HK-2 (cell line): ENCODE data around the gene CLMN.
A peak's percentile ranks its signal among the peaks of the same experiment; 100 is the strongest.

ENCODE experiments used
- DNase-seq: peaks from one replicate; pipeline ENCODE4 v3.0.0-alpha.2; 2018; ENCODE audit not compliant: unreplicated experiment

Gene CLMN

GRCh38 chr14:95242870-95243269, 76.8 kb downstream of the CLMN start:
- DNase-seq: no peak

- DNase-seq: no peak
These were observed 78.6 kb downstream of the CLMN start for GRCh38 chr14:95240859-95241813.

GRCh38 chr14:95238487-95239298, 81.0 kb downstream of the CLMN start:
- DNase-seq: no peak

- no peak for DNase-seq
These were observed 81.8 kb downstream of the CLMN start for GRCh38 chr14:95237958-95238340.

- DNase-seq: no peak
These were observed 82.4 kb downstream of the CLMN start for GRCh38 chr14:95237121-95237957.

- DNase-seq: no peak
These were observed 83.5 kb downstream of the CLMN start for GRCh38 chr14:95236221-95236620.

- DNase-seq: no peak
These were observed 83.9 kb downstream of the CLMN start for GRCh38 chr14:95235767-95236166.

GRCh38 chr14:95235351-95235750, 84.4 kb downstream of the CLMN start:
- no peak for DNase-seq

- no peak for DNase-seq
These were observed 85.3 kb downstream of the CLMN start for GRCh38 chr14:95234426-95234825.

GRCh38 chr14:95233702-95234241, 85.9 kb downstream of the CLMN start:
- DNase-seq: no peak

GRCh38 chr14:95232894-95233584, 86.7 kb downstream of the CLMN start:
- DNase-seq: no peak

- DNase-seq: no peak
These were observed 87.6 kb downstream of the CLMN start for GRCh38 chr14:95231966-95232633.

- DNase-seq: no peak
These were observed 90.0 kb downstream of the CLMN start for GRCh38 chr14:95229749-95230148.

- DNase-seq: no peak
These were observed 91.5 kb downstream of the CLMN start for GRCh38 chr14:95228240-95228639.

GRCh38 chr14:95227279-95227860, 92.3 kb downstream of the CLMN start:
- DNase-seq: no peak

- no peak for DNase-seq
These were observed 92.9 kb downstream of the CLMN start for GRCh38 chr14:95226801-95227200.

GRCh38 chr14:95225251-95225887, 94.3 kb downstream of the CLMN start:
- DNase-seq: no peak

GRCh38 chr14:95222870-95223398, 96.8 kb downstream of the CLMN start:
- DNase-seq: no peak

- peak; percentile 34 for DNase-seq
These were observed 97.5 kb downstream of the CLMN start for GRCh38 chr14:95222151-95222631.
